ENCODE data around the gene CCND1.
A peak's percentile ranks its signal among the peaks of the same experiment; 100 is the strongest.
"Not testable (repeated sequence)": the region's sequence is repeated elsewhere in the genome, so short reads cannot be mapped to it uniquely, and the experiment has no call there.

The CCND1 gene

DNA sequence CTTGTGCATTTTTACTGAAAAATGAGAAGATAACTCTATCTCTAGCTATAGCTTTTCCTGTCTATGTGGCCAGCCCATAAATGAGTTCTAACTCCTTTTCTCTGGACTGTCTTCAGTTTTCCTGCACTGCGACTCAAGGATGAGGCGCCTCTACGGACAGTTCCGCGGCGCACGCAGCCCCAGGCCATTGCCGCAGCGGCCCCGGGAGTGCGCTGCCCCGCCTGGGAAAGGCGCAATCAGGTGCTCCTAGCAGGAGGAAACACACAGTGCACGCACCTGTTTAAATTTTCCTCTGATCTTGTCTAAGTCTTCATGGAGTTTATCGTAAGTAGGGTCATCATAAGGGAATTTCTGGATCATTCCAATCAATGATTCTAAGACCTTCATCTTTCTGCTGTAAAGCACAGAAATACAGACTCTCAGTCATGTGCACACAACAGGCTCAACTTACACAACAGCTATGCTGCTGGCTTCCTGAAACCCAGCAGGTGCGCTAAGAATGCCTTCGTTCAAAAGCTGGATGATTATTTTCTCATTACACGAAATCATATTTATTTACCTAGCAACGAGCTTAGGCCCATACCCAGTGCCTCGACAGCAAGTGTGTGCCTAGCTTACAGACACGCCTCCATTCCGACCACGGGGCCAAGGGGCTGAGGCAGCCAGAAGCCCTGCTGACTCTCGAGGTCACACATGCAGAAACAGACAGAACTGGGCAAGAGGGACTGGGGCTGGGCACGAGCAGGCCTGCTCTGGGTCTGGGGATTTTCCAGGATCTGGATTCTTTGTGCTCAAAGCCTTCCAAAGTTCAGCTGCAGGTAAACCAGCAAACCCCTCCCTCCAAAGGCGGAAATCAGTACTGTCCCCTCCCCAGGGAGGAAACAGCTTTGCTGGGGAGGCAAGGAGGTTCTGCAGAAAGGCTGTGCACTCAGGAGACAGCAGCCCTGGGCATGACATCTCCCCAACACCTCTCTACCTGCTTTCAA, 27.0 kb downstream of the CCND1 start:
- no peak for DNase-seq

DNA sequence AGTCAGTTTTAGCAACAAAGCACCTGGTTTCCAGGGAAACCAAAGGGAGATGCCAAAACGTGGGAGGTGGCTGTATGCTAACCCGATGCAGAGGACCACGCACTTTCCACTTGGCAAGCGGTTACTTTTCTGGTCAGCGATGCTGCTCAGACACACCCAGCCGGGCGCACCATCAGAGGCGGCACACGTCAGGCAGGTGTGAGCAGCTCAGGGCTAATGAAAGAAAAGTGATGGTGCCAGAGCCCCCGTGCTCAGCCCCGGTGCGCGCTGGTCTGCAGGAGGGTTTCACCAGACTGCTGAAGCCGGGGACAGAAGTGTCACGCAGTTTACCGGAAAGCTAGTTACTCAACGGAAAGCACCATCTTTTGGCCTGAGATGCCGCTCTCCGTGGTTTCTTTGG, 28.5 kb downstream of the CCND1 start:
- DNase-seq, result no peak

DNA sequence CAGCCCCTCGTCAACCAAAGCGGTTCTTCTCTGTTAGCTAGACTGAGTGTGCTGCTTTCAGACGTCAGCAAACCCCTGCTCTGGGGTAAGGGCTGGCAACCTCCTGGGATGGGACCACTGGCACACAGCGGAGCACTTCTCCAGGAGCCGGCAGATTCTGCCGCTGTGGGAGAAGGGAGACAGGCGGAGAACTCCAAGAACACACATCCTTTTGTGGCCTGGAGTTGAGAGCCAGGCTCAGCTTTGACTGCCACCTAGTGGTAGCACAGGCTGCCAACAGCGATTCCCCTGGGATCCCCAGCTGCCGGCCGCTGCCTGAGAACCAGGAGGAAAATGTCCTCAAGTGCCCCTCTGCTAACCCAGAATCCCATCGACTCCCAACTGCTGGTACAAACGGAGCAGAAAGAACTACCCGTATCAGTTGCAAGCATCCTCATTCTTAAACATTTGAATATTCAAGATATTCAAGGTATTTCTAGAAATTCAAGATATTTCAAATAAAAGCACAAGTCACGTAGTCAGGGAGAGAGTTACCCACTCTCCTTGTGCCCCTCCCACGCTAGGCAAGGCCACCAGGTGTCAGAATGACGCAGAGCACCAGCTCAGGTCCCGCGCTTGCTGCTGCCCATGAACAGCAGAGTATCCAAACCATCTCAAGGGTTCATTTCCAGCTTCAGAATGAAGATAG, 29.3 kb downstream of the CCND1 start:
- DNase-seq, result peak; percentile 68

DNA sequence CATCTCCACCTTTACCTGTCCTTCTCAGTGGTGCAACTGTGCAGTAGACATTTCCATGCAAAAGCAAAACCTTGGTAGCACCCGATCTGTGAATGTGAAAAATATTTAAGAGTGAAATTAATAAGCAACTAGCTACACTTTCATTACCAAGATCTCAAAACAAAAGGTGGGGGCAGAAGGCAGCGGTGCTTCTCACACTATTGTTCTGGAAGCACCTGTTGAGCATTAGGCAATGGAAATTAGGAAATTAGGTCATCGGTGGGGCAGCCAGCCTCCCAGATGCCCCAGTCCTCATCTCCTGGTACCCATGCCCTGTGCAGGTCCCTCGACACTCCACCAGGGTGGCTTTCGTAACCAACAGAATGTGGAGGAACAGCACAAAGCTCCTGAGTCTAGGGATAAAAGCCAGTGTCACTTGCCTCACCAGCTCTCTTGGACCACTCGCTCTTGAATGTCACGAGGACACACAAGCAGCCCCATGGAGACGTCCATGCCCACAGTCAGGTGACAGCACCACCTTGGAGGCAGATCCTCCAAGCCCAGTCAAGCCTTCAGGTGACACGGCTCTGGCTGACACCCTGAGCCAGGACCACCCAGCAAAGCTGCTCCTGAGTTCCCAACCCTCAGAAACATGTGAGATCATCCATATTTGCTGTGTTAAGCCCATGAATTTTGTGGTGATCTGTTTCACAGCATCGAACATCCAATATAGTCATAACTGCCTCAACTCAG, 30.9 kb downstream of the CCND1 start:
- DNase-seq, result no peak

DNA sequence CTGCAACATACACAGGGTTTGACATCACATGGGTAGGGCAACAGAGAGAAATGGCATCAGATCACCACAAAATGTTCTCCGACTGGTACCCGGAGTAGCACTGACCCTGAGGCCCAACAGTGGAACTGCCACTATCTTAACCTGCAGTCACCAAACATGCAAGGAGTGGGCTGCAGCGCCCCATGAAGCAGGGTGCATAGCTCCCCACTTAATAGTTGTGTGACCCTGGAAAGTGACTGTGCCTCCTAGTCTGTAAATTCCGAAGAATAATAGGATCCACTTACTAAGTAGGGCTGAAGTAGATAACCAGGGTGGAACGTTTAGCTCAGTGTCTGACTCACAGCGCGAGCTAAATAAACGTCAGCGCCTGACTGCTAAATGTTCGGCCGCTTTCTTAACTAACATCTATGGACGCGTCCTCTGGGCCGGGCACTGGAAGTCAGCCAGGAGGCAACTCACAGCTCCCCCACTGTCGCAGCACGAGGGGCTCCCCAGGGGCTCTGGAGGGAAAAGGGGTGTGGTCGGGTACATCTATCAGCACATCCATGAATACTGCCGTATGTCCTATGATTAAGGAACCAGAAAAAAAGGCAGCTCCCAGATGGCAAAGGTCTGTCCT, 33.4 kb downstream of the CCND1 start:
- peak; percentile 19 for DNase-seq

DNA sequence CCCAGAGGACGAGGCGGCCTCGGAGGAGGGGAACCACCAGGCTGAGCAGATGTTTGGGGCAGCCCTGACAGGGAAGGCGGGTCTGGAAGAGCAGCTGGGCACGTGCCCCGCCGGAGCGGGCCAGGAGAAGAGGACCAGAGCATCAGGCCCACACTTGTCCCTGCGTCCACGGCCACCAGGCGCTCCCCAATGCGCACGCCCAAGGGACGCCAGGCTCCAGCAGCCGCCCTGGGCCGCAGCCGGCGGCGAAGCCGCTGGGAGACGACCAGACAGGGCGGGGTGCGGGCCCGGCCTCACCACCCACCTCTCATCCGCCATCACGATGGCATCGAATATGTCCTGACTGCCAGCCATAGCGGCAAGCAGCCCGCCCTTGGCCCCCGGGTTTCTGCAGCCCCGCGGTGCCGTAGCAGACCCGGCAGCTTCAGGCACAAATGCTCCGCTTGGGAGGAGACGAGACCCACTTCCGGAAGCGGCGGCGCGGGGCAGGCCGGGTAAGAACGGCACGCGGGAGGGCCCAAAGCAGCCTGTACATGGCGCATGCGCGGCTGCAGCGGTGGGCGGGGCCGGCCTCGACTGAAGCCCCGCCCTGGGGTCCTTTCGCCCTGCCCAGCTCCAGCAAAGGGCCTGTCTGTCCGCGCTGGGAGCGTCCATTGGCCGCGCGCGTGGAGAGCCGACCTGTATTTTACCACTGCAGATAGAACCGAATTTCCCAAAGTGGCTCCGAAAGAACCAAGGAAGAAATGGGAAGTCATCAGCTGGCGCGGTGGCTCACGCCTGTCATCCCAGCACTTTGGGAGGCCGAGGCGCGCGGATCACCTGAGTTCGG, 34.1 kb downstream of the CCND1 start, which contains the start of gene LTO1:
TSS of gene LTO1 (minus strand) at position 468 of the 829 bp plus-strand sequence. CDS start at position 354, 114 bp downstream.
- DNase-seq, result peak; percentile 56

DNA sequence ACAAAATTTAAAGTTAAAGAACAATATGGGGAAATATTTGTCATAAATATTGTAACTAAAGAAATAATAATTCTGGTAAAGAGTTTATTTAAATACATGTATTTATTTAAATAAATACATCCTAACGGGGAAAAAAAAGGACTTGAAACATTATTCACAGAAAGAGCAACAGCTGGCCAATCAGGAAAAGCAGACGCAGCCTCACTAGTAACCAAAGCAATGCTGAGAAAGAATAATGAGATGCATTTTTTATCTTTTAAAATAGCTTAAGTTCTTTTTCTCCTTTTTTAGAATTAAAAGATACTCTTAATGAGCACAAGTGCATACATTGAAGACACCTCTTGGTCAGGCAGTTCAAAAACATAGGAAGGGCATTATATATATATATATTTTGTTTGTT, 36.8 kb downstream of the CCND1 start:
- no peak for DNase-seq

DNA sequence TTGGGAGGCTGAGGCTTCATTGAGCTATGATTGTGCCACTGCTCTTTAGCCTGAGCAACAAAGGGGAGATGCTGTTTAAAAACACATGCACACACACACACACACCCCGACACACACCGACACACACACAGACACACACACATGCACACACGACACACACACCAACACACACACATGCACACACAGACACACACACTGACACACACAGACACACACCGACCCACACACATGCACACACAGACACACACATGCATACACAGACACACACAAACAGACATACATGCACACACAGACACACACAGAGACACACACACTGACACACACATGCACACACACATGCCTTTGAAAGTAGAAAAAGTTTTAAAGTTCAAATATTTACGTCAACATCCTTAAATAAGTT, 39.7 kb downstream of the CCND1 start:
- DNase-seq, result no peak

DNA sequence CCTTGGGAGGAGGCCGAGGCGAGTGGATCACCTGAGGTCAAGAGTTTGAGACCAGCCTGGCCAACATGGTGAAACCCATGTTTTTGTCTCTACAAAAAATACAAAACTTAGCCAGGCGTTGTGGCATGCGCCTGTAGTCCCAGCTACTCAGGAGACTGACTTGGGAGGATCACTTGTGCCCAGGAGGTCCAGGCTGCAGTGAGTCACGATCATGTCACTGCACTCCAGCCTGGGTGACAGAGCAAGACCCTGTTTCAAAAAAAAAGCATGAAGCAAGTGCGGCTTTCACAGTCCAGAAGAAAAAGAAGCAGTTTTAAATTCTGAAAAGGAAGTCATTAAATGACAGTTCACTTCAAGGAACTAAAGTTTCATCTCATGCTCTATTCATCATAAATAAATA, 41.3 kb downstream of the CCND1 start:
- no peak for DNase-seq

DNA sequence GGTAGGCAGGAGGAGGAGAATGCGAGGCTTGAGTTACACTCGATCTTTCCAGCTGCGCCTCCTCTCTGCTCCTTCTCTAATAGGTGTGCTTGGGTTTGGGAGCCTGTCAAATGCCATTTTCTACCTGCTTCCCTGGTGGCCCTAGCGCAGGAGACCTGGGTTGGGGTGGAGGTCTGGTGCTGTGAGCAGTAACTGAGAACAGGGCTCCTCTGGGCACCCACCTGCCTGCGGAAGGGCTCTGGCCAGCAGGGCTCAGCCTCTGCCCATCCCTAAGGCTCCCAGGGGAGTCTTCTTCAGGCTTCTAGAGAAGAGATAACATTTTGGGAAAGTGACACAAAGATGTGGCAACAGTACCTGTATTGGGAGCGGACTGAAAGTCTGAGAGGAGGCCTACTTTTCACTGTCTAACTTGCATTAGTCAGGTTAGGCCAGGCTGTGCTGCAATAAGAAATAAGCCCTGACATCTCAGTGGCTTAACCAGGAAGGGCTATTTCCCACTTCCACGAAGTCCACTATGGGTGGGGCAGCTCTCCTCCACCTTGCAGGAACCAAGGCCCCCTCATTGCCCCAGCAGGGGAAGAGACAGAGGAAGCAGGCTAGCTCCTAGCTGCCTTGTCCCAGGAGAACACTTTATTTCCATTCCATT, 41.8 kb downstream of the CCND1 start:
- DNase-seq, result no peak

DNA sequence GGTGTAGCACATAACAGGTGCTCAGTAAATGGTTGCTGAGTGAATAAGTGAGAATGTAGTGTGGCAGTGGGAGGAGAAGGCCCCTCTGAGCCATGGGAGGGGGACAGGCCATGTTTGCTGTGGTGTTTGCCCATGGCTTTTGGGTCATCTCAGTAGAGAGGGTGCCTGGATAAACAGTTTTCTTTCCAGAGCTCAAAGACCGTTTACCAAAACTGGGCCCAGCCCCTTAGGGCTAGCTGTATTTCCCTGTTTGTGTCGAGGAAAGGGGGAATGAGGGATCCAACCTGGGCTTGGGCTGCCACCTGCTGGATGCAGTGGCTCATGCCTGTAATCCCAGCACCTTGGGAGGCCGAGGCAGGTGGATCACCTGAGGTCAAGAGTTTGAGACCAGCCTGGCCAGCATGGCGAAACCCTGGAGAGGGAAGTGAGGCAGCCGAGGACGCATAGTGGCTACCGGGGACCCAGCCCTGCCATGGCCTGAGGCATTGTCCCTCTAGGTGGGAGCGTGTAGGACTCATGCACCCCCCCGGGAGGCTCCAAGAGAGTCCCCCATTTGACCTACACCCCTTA, 42.9 kb downstream of the CCND1 start:
- DNase-seq, result no peak

DNA sequence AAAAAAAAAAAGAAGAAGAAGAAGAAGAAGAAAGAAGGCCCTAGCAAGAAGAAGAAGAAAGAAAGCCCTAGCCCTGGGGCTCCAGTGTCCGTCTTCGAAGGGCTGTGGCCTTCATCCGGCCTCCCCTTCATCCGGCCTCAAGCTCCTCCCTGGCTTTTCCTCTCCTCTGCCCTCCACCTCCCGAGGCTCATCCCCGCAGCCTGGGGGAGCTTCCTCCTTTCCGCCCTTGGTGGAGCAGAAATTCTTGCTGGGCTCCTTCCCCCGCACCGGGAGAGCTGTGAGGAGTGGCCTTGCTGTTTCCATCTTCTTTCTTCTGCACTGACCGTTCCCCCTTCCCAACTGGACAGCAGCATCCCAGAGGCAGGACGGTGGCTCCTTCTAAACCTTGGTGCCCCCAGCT, 43.7 kb downstream of the CCND1 start:
- DNase-seq, result no peak

DNA sequence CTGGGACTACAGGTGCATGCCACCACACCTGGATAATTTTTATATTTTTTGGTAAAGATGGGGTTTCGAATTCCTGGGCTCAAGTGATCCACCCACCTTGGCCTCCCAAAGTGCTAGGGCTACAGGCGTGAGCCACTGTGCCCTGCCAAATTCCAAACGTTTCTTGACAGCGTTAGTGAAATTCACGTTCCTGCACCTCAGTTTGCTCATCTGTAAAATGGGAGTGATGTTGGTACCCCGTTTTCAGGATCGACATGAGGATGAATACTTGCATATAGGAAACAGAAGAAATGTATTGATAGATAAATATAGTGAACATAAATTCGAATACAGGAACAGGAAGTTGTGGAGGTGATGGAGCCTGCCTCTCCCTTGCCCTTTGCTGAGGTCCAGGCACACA, 44.4 kb downstream of the CCND1 start:
- DNase-seq, result no peak

DNA sequence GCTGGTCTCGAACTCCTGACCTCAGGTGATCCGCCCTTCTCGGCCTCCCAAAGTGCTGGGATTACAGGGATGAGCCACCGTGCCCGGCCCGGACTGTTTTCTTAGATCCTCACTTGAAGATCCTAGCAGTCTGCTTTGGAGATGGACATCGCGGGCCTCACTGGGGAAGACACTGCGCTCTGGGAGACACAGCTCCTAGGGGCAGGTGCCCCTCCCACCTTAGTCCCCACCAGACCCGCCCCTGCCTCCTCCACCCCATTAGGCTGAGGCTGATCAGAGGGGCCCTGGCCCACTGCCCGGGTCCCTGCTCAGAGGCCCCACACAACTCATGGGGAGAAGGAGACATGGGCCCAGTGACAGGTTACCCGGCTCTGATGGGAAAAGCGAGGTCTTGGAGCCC, 45.5 kb downstream of the CCND1 start:
- no peak for DNase-seq

DNA sequence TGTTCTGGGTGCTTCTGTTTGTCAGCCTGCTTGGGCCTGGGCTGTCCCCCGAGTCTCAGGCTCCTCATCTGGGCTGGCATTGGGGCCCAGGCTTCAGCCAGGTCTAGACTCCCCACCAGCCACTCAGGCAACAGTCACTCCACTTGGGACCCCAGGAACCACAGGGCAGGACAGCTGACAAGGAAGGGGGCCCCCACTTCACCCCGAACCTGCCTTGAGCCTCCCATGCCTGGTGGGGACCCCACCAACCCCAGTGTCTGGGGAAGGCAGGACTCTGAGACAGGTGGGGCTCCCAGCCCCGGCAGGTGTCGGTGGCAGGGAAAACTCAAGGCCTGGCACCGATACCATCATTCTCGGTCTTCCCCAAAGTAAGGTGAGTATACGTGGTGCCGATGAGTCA, 45.9 kb downstream of the CCND1 start:
- DNase-seq, result no peak

DNA sequence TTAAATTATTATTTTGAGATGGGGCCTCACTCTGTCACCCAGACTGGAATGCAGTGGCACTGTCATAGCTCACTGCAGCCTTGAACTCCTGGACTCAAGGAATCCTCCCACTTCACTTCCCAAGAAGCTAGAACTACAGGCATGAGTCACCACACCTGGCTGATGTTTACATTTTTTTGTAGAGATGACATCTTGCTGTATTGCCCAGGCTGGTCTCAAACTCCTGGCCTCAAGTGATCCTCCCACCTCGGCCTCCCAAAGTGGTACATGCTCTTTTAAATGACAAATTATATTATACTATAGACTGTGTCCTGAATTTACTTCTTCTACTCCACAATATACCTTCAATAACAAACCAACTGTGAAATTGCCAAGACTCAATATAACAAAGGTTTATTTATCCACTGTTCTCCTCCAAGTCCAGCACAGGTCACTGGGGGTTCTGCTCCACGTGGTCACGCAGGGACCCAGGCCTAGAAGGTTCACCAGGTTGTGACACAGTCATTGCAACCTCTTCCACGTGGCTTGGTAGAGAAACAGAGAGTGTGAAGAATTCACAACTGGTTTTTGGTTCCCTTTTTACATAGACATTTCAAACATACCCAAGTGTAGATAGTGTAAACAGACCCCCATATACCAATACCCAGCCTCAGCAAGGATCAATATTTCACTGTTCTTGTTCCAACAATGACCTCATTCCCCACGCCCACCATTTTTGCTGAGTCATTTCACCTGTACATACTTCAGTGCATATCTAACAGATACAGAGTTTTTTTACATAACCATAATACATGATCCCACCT, 47.2 kb downstream of the CCND1 start:
- DNase-seq, result not testable (repeated sequence)

DNA sequence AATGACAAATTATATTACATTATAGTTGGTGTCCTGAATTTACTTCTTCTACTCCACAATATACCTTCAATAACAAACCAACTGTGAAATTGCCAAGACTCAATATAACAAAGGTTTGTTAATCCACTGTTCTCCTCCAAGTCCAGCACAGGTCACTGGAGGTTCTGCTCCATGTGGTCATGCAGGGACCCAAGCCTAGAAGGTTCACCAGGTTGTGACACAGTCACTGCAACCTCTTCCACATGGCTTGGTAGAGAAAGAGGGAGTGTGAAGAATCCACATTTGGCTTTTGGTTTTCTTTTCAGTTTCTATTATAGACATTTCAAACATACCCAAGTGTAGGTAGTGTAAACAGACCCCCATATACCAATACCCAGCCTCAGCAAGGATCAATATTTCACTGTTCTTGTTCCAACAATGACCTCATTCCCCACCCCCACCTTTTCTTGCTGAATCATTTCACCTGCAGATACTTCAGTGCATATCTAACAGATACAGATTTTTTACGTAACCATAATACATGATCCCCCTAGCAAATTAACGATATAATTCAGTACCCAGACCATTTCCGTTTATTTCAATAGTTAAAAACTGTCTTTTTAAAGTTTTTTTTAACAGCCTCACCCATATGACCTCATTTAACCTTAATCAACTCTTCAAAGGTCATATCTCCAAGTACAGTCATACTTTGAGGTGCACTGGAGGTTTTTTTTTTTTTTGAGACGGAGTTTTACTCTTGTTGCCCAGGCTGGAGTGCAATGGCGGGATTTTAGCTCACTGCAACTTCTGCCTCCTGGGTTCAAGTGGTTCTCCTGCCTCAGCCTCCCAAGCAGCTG, 48.7 kb downstream of the CCND1 start:
- no peak for DNase-seq

DNA sequence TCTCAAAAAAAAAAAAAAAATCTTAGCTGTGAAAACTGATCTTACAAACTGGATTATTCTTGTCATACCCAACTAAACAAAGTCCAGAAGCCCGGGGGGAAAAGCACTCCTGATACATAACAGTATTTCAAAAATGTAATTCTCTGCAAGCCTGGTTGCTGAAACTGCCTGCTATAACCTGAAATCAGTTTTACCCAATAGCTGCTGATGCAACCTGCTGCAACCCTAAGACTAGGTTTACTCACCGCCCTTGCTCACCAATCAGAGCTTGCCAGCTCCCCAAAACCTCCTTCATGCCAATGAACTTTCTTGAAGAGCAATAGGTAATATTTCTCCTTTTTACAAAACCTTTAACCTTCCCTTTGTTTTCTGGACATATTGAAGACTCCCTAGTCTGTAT, 50.5 kb downstream of the CCND1 start:
- DNase-seq, result no peak

DNA sequence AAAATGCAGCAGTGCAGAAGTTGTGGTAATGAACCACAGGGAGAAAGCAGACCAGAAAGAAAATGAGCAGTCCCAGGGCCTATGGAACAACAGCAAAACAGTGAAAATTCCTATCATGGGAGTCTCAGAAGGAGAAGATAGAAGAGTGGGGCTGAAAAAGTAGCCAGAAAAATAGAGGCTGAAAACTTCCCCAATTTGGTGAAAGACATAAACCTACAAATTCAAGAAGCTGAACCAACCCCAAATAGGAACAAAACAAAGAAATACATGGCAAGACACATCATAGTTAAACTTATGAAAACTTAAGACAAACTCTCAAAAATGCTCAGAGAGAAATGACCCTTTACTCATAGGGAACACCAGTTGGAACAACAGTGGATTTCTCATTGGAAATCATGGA, 51.5 kb downstream of the CCND1 start:
- DNase-seq, result no peak

All from NCI-H1694 (cell line).